PFSK-1 (cell line): ENCODE results near the gene TESK2.

ENCODE experiments used
- FOXP2 ChIP-seq: optimal IDR thresholded peaks from 2 replicates; pipeline ENCODE3; 2011; ENCODE audit warnings: borderline replicate concordance, control low read depth, inconsistent platforms; ENCODE audit not compliant: insufficient read depth; ENCODE audit errors: extremely low read length, extremely low read depth
- POLR2AphosphoS5 ChIP-seq: IDR thresholded peaks from 2 replicates; pipeline ENCODE4 v1.6.1; 2012; ENCODE audit warnings: low read depth, mild to moderate bottlenecking, control low read depth, low read length, moderate library complexity
- TAF1 ChIP-seq: IDR thresholded peaks from 2 replicates; pipeline ENCODE4 v1.6.1; 2012; ENCODE audit warnings: low read length, control low read depth, borderline replicate concordance; ENCODE audit not compliant: insufficient read depth
- TF ChIP-seq, protein P1 (sequence below), 2 experiments: IDR thresholded peaks; 2 replicates each; pipeline versions ENCODE4 v1.6.1 to v1.8.0; 2011 to 2012; ENCODE audit warnings: low read depth in 2 of 2, low read length in 2 of 2, control low read depth in 1 of 2, inconsistent platforms in 1 of 2, mild to moderate bottlenecking in 1 of 2, moderate library complexity in 1 of 2; ENCODE audit not compliant: insufficient read depth in 1 of 2

DNA sequence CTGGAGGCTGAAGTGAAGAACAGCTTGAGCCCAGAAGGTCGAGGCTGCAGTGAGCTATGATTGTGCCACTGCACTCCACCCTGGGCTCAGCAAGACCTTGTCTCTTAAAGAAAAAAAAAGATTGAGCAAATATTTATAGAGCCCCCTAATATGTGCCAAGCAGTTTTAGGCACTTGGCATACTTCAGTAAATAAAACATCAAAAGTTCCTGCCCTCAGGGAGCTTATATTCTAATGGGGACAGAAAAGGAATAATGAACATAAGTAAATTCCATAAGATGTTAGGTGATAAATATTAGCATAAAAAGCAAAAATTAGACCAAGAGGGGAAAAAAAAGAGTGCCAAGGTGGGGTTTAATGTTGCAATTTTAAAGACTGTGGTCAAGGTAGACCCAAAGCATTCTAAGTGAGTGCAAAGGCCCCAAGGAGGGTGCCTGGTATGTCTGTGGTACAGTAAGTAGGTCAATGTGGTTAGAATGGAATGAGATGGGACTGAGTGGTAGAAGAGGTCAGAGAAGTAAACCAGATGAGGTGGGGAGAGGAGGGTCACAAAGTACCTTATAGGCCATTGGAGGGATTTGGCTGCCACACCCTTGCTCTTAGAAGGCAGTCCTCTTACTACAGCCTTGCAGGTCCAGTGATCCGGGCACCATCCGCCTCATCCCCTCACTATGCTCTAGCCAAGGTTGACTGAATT, 153.2 kb downstream of the TESK2 start:
- TF ChIP-seq FOXP2 (no peak), TAF1 (no peak), POLR2AphosphoS5 (no peak)
- TF ChIP-seq, protein P1, sequence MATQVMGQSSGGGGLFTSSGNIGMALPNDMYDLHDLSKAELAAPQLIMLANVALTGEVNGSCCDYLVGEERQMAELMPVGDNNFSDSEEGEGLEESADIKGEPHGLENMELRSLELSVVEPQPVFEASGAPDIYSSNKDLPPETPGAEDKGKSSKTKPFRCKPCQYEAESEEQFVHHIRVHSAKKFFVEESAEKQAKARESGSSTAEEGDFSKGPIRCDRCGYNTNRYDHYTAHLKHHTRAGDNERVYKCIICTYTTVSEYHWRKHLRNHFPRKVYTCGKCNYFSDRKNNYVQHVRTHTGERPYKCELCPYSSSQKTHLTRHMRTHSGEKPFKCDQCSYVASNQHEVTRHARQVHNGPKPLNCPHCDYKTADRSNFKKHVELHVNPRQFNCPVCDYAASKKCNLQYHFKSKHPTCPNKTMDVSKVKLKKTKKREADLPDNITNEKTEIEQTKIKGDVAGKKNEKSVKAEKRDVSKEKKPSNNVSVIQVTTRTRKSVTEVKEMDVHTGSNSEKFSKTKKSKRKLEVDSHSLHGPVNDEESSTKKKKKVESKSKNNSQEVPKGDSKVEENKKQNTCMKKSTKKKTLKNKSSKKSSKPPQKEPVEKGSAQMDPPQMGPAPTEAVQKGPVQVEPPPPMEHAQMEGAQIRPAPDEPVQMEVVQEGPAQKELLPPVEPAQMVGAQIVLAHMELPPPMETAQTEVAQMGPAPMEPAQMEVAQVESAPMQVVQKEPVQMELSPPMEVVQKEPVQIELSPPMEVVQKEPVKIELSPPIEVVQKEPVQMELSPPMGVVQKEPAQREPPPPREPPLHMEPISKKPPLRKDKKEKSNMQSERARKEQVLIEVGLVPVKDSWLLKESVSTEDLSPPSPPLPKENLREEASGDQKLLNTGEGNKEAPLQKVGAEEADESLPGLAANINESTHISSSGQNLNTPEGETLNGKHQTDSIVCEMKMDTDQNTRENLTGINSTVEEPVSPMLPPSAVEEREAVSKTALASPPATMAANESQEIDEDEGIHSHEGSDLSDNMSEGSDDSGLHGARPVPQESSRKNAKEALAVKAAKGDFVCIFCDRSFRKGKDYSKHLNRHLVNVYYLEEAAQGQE (IDR thresholded peaks at IDR 0.05; ENCODE audit: insufficient read depth in 1 of 2, low read depth in 2 of 2, low read length in 2 of 2) = no peak
